K562 (cell line): ENCODE data around the gene CPNE2. TPM values are rescaled to one million over a fixed set of nuclear protein-coding genes. Genes with fewer than 3 reads are reported as not detected.

Source experiments
- BCL6 ChIP-seq: fragments of 250-450 bp; sonication (Bioruptor Pico); IDR thresholded peaks from 2 replicates; pipeline ENCODE4 v1.4.0; 2020
- BHLHE40 ChIP-seq: IDR thresholded peaks from 2 replicates; pipeline ENCODE4 v1.6.1; 2011; ENCODE audit warnings: low read length, improper control_type of control experiment
- CBFA2T3 ChIP-seq: fragments of 450-650 bp; IDR thresholded peaks from 2 replicates; pipeline ENCODE4 v1.6.1; 2017
- CBX5 ChIP-seq: IDR thresholded peaks from 2 replicates; pipeline ENCODE4 v1.6.1; 2014; ENCODE audit warnings: low read depth, borderline replicate concordance
- FOXP4 ChIP-seq: sonication (generic); formaldehyde crosslinking; IDR thresholded peaks from 2 replicates; pipeline ENCODE4 v1.8.0; 2022; ENCODE audit warnings: mild to moderate bottlenecking, missing genetic modification reagents, borderline replicate concordance
- MAFG ChIP-seq: fragments of 450-650 bp; conservative IDR thresholded peaks from 2 replicates; pipeline ENCODE4 v1.6.1; 2016; ENCODE audit warnings: missing genetic modification characterization, missing compliant biosample characterization
- MXI1 ChIP-seq: IDR thresholded peaks from 2 replicates; pipeline ENCODE4 v1.6.1; 2011; ENCODE audit warnings: low read depth, mild to moderate bottlenecking, improper control_type of control experiment, low read length
- NFIX ChIP-seq: fragments of 250-450 bp; sonication (Bioruptor Pico); IDR thresholded peaks from 2 replicates; pipeline ENCODE4 v1.4.0; 2020; ENCODE audit warnings: low read depth, mild to moderate bottlenecking, moderate library complexity
- TRIM28 ChIP-seq: fragments of 450-650 bp; IDR thresholded peaks from 2 replicates; pipeline ENCODE4 v1.6.1; 2017
- USF1 ChIP-seq: sonication (generic); formaldehyde crosslinking; IDR thresholded peaks from 2 replicates; pipeline ENCODE4 v1.9.0; 2022; ENCODE audit warnings: mild to moderate bottlenecking, missing genetic modification reagents
- ZBTB33 ChIP-seq: sonication (generic); formaldehyde crosslinking; IDR thresholded peaks from 2 replicates; pipeline ENCODE4 v1.8.1; 2023; ENCODE audit warnings: mild to moderate bottlenecking, missing genetic modification reagents
- ZFP36 ChIP-seq: fragments of 150-350 bp; IDR thresholded peaks from 2 replicates; pipeline ENCODE4 v1.6.1; 2018; ENCODE audit warnings: low read length, low read depth; ENCODE audit not compliant: partially characterized antibody
- ZNF584 ChIP-seq: fragments of 200-800 bp; sonication (Bioruptor generic); IDR thresholded peaks from 2 replicates; pipeline ENCODE4 v1.6.1; 2016; ENCODE audit warnings: low read depth, mild to moderate bottlenecking, missing genetic modification characterization, missing compliant biosample characterization
- ZNF592 ChIP-seq: fragments of 450-650 bp; IDR thresholded peaks from 2 replicates; pipeline ENCODE4 v1.6.1; 2017; ENCODE audit warnings: antibody characterized with exemption, mild to moderate bottlenecking
- polyA plus RNA-seq, 8 experiments: library from polyadenylated mRNA; depleted of rRNA in 4 of 8; stranded (reverse) in 5 of 8; unstranded in 3 of 8; fragments of >200 nt; fragmentation: Nextera tagmentation in 2 of 8; fragmentation: Illumina TruSeq in 1 of 8; extraction: Ambion mirVana in 2 of 8; extraction: Trizol in 1 of 8; gene quantifications; 2 replicates each; pipeline versions ENCODE4 v1.2.1 to v1.2.3, GENCODE V29; 2011 to 2014; ENCODE audit warnings: inconsistent platforms in 1 of 8, missing spikeins in 1 of 8
- total RNA-seq, 7 experiments: library from RNA; depleted of rRNA in 6 of 7; stranded (reverse); fragments of >200 nt in 6 of 7; fragmentation: Illumina TruSeq in 2 of 7; extraction: Trizol in 2 of 7; gene quantifications; 2 replicates each; pipeline versions ENCODE4 v1.2.1 to v1.2.3, GENCODE V29; 2011 to 2021; ENCODE audit warnings: low replicate concordance in 1 of 7
- TF ChIP-seq, protein P1 (sequence below): sonication (generic); formaldehyde crosslinking; IDR thresholded peaks from 2 replicates; pipeline ENCODE4 v1.8.0; 2022; ENCODE audit warnings: mild to moderate bottlenecking, missing genetic modification reagents
- TF ChIP-seq, protein P2 (sequence below): fragments of 250-450 bp; sonication (Bioruptor Pico); IDR thresholded peaks from 2 replicates; pipeline ENCODE4 v1.5.1; 2021; ENCODE audit warnings: mild to moderate bottlenecking

Gene CPNE2
- total and polyA plus RNA-seq, 9 of the 15 experiments (the other 6 are each of a cell fraction or from before 2014, with no cell fraction given), result 3.0 to 13.9 (median 8.6) TPM

DNA sequence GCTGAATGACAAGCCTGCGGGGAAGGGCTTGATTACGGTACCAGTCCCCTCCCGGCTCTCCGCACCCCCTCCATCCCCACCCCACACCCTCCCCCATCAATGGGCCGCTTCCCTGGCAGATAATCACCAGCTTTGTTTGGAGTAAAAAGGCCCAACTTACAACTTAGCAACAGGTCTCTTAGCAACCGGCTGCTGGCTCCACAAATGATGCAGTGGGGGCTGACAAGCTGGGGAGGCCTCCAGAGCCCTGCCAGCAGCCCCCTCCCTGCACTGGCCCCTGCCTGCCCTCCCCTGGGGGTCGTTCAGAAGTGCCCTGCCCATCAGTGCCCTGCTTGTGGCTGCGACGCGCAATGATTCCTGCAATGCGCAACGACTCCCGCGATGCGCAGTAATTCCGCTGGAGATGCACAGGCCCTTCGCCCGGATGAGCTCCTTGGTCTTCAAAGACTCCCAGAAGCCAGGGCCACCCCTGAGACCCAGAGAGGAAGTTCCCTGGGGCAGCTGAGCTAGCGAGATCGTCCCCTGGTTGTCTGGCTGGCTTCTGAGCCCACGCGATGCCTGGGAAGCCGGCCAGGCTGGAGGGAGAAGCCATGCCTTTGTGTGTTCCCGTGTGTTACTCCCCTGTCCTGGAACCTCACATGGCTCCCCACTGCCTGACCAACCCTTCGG lies 23.3 kb downstream of the CPNE2 start (continued):
- TF ChIP-seq USF1, result peak; percentile 71
- TF ChIP-seq, protein P1, sequence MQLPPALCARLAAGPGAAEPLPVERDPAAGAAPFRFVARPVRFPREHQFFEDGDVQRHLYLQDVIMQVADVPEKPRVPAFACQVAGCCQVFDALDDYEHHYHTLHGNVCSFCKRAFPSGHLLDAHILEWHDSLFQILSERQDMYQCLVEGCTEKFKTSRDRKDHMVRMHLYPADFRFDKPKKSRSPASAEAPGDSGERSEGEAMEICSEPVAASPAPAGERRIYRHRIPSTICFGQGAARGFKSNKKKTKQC (CRISPR knock-in tag), result no peak
- peak; percentile 51; the same call in 1 of the 2 replicates for TF ChIP-seq ZBTB33 (CRISPR knock-in tag)
- no peak for TF ChIP-seq FOXP4 (CRISPR knock-in tag)
- TF ChIP-seq CBX5, result no peak
- TF ChIP-seq ZNF592, result no peak
- TF ChIP-seq CBFA2T3, result no peak
- no peak for TF ChIP-seq MAFG
- TF ChIP-seq, protein P2, sequence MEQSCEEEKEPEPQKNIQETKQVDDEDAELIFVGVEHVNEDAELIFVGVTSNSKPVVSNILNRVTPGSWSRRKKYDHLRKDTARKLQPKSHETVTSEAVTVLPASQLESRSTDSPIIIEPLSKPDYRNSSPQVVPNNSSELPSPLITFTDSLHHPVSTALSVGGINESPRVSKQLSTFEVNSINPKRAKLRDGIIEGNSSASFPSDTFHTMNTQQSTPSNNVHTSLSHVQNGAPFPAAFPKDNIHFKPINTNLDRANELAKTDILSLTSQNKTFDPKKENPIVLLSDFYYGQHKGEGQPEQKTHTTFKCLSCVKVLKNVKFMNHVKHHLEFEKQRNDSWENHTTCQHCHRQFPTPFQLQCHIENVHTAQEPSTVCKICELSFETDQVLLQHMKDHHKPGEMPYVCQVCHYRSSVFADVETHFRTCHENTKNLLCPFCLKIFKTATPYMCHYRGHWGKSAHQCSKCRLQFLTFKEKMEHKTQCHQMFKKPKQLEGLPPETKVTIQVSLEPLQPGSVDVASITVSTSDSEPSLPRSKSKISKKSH (CRISPR knock-in tag), result no peak
- TF ChIP-seq ZNF584 (CRISPR knock-in tag), result no peak
- TF ChIP-seq NFIX (CRISPR knock-in tag), result no peak
- no peak for TF ChIP-seq BCL6
- TF ChIP-seq ZFP36, result peak; percentile 68
- TF ChIP-seq BHLHE40, result peak; percentile 57
- TF ChIP-seq MXI1, result no peak
- TF ChIP-seq TRIM28, result no peak
